C4-2B (cell line): Measurements from ENCODE around the gene RDM1.

Experiments
- CTCF ChIP-seq: fragments of 450-650 bp; conservative IDR thresholded peaks from 2 replicates; pipeline ENCODE4 v1.5.1; 2017; ENCODE audit warnings: mild to moderate bottlenecking
- ZFX ChIP-seq: fragments of 450-650 bp; IDR thresholded peaks from 2 replicates; pipeline ENCODE4 v1.6.1; 2017

DNA sequence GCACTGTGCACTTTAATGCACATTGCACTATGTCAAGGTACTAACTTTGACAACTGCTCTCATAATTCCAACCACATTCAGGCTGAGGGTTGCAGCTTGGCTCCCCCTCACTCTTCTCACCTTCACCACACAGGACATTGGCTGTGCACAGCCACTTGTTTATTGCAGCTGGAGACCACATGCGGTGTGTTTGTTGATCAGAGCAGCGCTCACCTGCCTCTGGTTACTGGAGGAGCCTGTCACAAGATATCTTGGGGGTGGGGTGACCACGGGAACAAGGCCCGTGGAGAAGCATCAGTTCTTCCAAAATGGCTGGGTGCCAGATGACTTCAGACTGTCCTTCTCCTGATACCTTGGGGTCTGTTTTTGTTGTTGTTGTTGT lies 39.8 kb downstream of the RDM1 start:
- TF ChIP-seq CTCF (no peak), ZFX (no peak)
